H1 (cell line): ENCODE measurements around the gene BSDC1. TPM values are rescaled to one million over a fixed set of nuclear protein-coding genes. Genes with fewer than 3 reads are reported as not detected.
A peak's percentile ranks its signal among the peaks of the same experiment; 100 is the strongest.

Experiments used
- CTCF ChIA-PET: fragments of 300-600 bp; sonication (Branson Sonifier 250); formaldehyde crosslinking; loops from one replicate; lab custom pipeline; 2021; ENCODE audit not compliant: partially characterized antibody; lab: Charles Lee
- POLR2A ChIA-PET: fragments of 300-600 bp; sonication (Branson Sonifier 250); formaldehyde crosslinking; loops from one replicate; lab custom pipeline; 2021; ENCODE audit warnings: inconsistent platforms; ENCODE audit not compliant: partially characterized antibody; lab: Charles Lee
- DNase-seq, 2 experiments: peaks; one replicate each; pipeline versions ENCODE4 v3.0.0 to v3.0.0-alpha.2; 2010 to 2022; ENCODE audit warnings: low spot score in 2 of 2, low read depth in 1 of 2, mixed read lengths in 1 of 2
- FAIRE-seq: peaks from 2 replicates; lab custom pipeline; 2011; peaks lifted over from hg19 to GRCh38; lab: Jason Lieb, UNC
- H2AFZ ChIP-seq: 2 replicates; pipeline ENCODE4 v1.8.1; 2012; ENCODE audit warnings: low read length, inconsistent platforms
- H2AK5ac ChIP-seq: 2 replicates; pipeline ENCODE4 v1.6.1; 2013; ENCODE audit warnings: low read depth, low read length
- H2BK120ac ChIP-seq: replicated peaks from 2 replicates; pipeline ENCODE3; 2013; ENCODE audit warnings: low read depth, low read length, inconsistent platforms
- H2BK12ac ChIP-seq: 2 replicates; pipeline ENCODE4 v1.6.1; 2013; ENCODE audit warnings: low read depth, low read length
- H2BK15ac ChIP-seq: 2 replicates; pipeline ENCODE4 v1.6.1; 2013; ENCODE audit warnings: low read length
- H2BK20ac ChIP-seq: 2 replicates; pipeline ENCODE4 v1.6.1; 2013; ENCODE audit warnings: low read length
- H2BK5ac ChIP-seq: 2 replicates; pipeline ENCODE4 v1.6.1; 2013; ENCODE audit warnings: low read depth, low read length
- H3K14ac ChIP-seq: 2 replicates; pipeline ENCODE4 v1.6.1; 2013; ENCODE audit warnings: inconsistent platforms; ENCODE audit not compliant: insufficient read length
- H3K18ac ChIP-seq: 2 replicates; pipeline ENCODE4 v1.6.1; 2013; ENCODE audit warnings: low read length; ENCODE audit errors: extremely low read depth
- H3K23ac ChIP-seq: 2 replicates; pipeline ENCODE4 v1.6.1; 2013; ENCODE audit warnings: inconsistent platforms; ENCODE audit not compliant: insufficient read length
- H3K23me2 ChIP-seq: 2 replicates; pipeline ENCODE4 v1.6.1; 2013; ENCODE audit warnings: low read depth, low read length
- H3K27ac ChIP-seq: 2 replicates; pipeline ENCODE4 v1.6.1; 2011; ENCODE audit warnings: low read depth, low read length, inconsistent platforms
- H3K27me3 ChIP-seq, 4 experiments: replicated peaks in 1 of 4; 1 replicate in 1 of 4; 2 replicates in 3 of 4; pipeline versions ENCODE4 v1.6.1 to v1.8.1; 2011 to 2013; ENCODE audit warnings: low read length in 3 of 4, mild to moderate bottlenecking in 3 of 4, inconsistent platforms in 2 of 4, mixed read lengths in 2 of 4, moderate library complexity in 1 of 4; ENCODE audit not compliant: control insufficient read depth in 3 of 4, insufficient read depth in 3 of 4; ENCODE audit errors: extremely low read depth in 1 of 4
- H3K36me3 ChIP-seq, 4 experiments: 2 replicates each; pipeline versions ENCODE4 v1.6.1 to v1.8.1; 2011 to 2013; ENCODE audit warnings: mild to moderate bottlenecking in 4 of 4, low read length in 3 of 4, moderate library complexity in 2 of 4, control low read depth in 1 of 4, inconsistent platforms in 1 of 4; ENCODE audit not compliant: insufficient read depth in 4 of 4, control insufficient read depth in 2 of 4
- H3K4ac ChIP-seq: replicated peaks from 2 replicates; pipeline ENCODE3; 2013; ENCODE audit warnings: low read length, low read depth, mixed read lengths, inconsistent platforms; ENCODE audit not compliant: insufficient read length
- H3K4me1 ChIP-seq, 4 experiments: replicated peaks in 1 of 4; 1 replicate in 1 of 4; 2 replicates in 3 of 4; pipeline versions ENCODE4 v1.6.1 to v1.8.1; 2011 to 2013; ENCODE audit warnings: low read length in 3 of 4, inconsistent platforms in 2 of 4, mixed read lengths in 1 of 4; ENCODE audit not compliant: insufficient read depth in 4 of 4, control insufficient read depth in 3 of 4
- H3K4me2 ChIP-seq, 2 experiments: 2 replicates each; pipeline versions ENCODE4 v1.6.1 to v1.8.1; 2011 to 2013; ENCODE audit warnings: low read depth in 2 of 2, low read length in 2 of 2, control low read depth in 1 of 2, inconsistent platforms in 1 of 2, mild to moderate bottlenecking in 1 of 2; ENCODE audit not compliant: insufficient read depth in 1 of 2
- H3K4me3 ChIP-seq, 4 experiments: fragments of 200-600, 300-600 bp in 1 of 4; sonication (generic), shearing (Covaris generic), sonication (Bioruptor Twin) in 1 of 4; 2 replicates each; pipeline versions ENCODE4 v1.5.1 to v1.8.1; 2011 to 2016; ENCODE audit warnings: low read length in 4 of 4, low read depth in 3 of 4, control low read depth in 2 of 4, inconsistent platforms in 2 of 4, mild to moderate bottlenecking in 2 of 4, mixed read lengths in 1 of 4, moderate library complexity in 1 of 4; ENCODE audit not compliant: insufficient read depth in 2 of 4; ENCODE audit errors: extremely low read depth in 1 of 4
- H3K56ac ChIP-seq: replicated peaks from 2 replicates; pipeline ENCODE3; 2013; ENCODE audit warnings: low read depth, mild to moderate bottlenecking, mixed read lengths, low read length, inconsistent platforms; ENCODE audit not compliant: insufficient read length
- H3K79me1 ChIP-seq: 2 replicates; pipeline ENCODE4 v1.6.1; 2013; ENCODE audit warnings: low read depth, low read length, control low read depth
- H3K79me2 ChIP-seq, 2 experiments: 2 replicates each; pipeline versions ENCODE4 v1.6.1 to v1.8.1; 2012 to 2013; ENCODE audit warnings: low read length in 2 of 2, mild to moderate bottlenecking in 2 of 2, inconsistent platforms in 1 of 2; ENCODE audit not compliant: insufficient read depth in 2 of 2, control insufficient read depth in 1 of 2
- H3K9ac ChIP-seq, 4 experiments: replicated peaks in 1 of 4; 1 replicate in 1 of 4; 2 replicates in 3 of 4; pipeline versions ENCODE4 v1.6.1 to v1.8.1; 2011 to 2013; ENCODE audit warnings: low read depth in 3 of 4, low read length in 3 of 4, control low read depth in 2 of 4, mild to moderate bottlenecking in 2 of 4, moderate library complexity in 2 of 4, inconsistent platforms in 1 of 4; ENCODE audit errors: extremely low read depth in 1 of 4
- H3K9me3 ChIP-seq, 2 experiments: 2 replicates each; pipeline versions ENCODE4 v1.6.1 to v1.8.1; 2012 to 2013; ENCODE audit warnings: mild to moderate bottlenecking in 2 of 2, moderate library complexity in 2 of 2, control low read depth in 1 of 2, inconsistent platforms in 1 of 2, low read depth in 1 of 2, low read length in 1 of 2, mixed read lengths in 1 of 2; ENCODE audit not compliant: insufficient read depth in 2 of 2
- H4K20me1 ChIP-seq, 2 experiments: replicated peaks in 1 of 2; 2 replicates each; pipeline versions ENCODE3 to v1.8.1; 2011 to 2013; ENCODE audit warnings: inconsistent platforms in 2 of 2, low read length in 2 of 2, mild to moderate bottlenecking in 1 of 2; ENCODE audit not compliant: insufficient read depth in 2 of 2, control insufficient read depth in 1 of 2
- H4K5ac ChIP-seq: 2 replicates; pipeline ENCODE4 v1.6.1; 2013; ENCODE audit warnings: low read length, low read depth, mixed read lengths, inconsistent platforms; ENCODE audit not compliant: insufficient read length
- H4K8ac ChIP-seq: 2 replicates; pipeline ENCODE4 v1.8.0; 2013; ENCODE audit warnings: mild to moderate bottlenecking, moderate library complexity, low read length, inconsistent platforms; ENCODE audit not compliant: insufficient read depth; ENCODE audit errors: extremely low read depth
- H4K91ac ChIP-seq: replicated peaks from 2 replicates; pipeline ENCODE3; 2013; ENCODE audit warnings: low read length, mixed read lengths, inconsistent platforms; ENCODE audit not compliant: insufficient read length
- ASH2L ChIP-seq: fragments of 200-600, 300-600 bp; sonication (generic); IDR thresholded peaks from one replicate; pipeline ENCODE4 v1.7.1; 2017; ENCODE audit warnings: low read length
- ATF3 ChIP-seq: IDR thresholded peaks from 2 replicates; pipeline ENCODE4 v1.6.1; 2011; ENCODE audit warnings: low read depth, mild to moderate bottlenecking, low read length; ENCODE audit not compliant: insufficient read depth
- CBX8 ChIP-seq: fragments of 300-800, 300-1000 bp; sonication (generic); IDR thresholded peaks from 2 replicates; pipeline ENCODE4 v1.7.1; 2016; ENCODE audit warnings: low read depth, low read length, borderline replicate concordance
- CHD2 ChIP-seq: IDR thresholded peaks from 2 replicates; pipeline ENCODE4 v1.6.1; 2012; ENCODE audit warnings: low read length, improper control_type of control experiment
- GABPA ChIP-seq: IDR thresholded peaks from 2 replicates; pipeline ENCODE4 v1.6.1; 2011; ENCODE audit warnings: mild to moderate bottlenecking, low read length, moderate library complexity, borderline replicate concordance; ENCODE audit not compliant: insufficient read depth
- HDAC2 ChIP-seq, 2 experiments: fragments of 300-600 bp in 1 of 2; sonication (generic) in 1 of 2; IDR thresholded peaks; 2 replicates each; pipeline ENCODE4 v1.6.1; 2011 to 2012; ENCODE audit warnings: low read depth in 2 of 2, low read length in 2 of 2, mild to moderate bottlenecking in 2 of 2, moderate library complexity in 2 of 2, borderline replicate concordance in 1 of 2, inconsistent platforms in 1 of 2
- RXRA ChIP-seq: IDR thresholded peaks from 2 replicates; pipeline ENCODE4 v1.6.1; 2011; ENCODE audit warnings: low read depth, mild to moderate bottlenecking, low read length, moderate library complexity; ENCODE audit not compliant: insufficient read depth
- SAP30 ChIP-seq: fragments of 300-600 bp; sonication (generic); IDR thresholded peaks from 2 replicates; pipeline ENCODE4 v1.7.1; 2012; ENCODE audit warnings: low read length, moderate library complexity, mild to moderate bottlenecking, inconsistent platforms; ENCODE audit not compliant: insufficient read depth, insufficient replicate concordance
- YY1 ChIP-seq: IDR thresholded peaks from 2 replicates; pipeline ENCODE4 v1.6.1; 2011; ENCODE audit warnings: low read depth, mild to moderate bottlenecking, low read length
- ZNF274 ChIP-seq: IDR thresholded peaks from 2 replicates; pipeline ENCODE4 v1.7.0; 2012; ENCODE audit warnings: low read length, borderline replicate concordance; ENCODE audit errors: extremely low read depth
- WGBS, 2 experiments: shearing (Covaris generic) in 1 of 2; methylation state at CpG; one replicate each; pipeline versions ENCODE4 v1.1.6 to v1.1.7; 2013 to 2015; ENCODE audit warnings: low lambda C conversion rate in 2 of 2, mixed read lengths in 2 of 2, inconsistent platforms in 1 of 2, low coverage in 1 of 2, missing lambda C conversion rate in 1 of 2; ENCODE audit not compliant: insufficient replicate concordance in 2 of 2, insufficient coverage in 1 of 2, insufficient read length in 1 of 2; ENCODE audit errors: extremely low coverage in 1 of 2, missing lambda C conversion rate in 1 of 2; 5-methylcytosine and 5-hydroxymethylcytosine counted together
- polyA plus RNA-seq, 7 experiments: library from polyadenylated mRNA; depleted of rRNA in 3 of 7; stranded (reverse) in 5 of 7; unstranded in 2 of 7; fragments of >200 nt in 5 of 7; fragments of 200-250 nt in 2 of 7; gene quantifications; 1 replicate in 5 of 7; 2 replicates in 1 of 7; 4 replicates in 1 of 7; pipeline versions ENCODE4 v1.2.1 to v1.2.3, GENCODE V29; 2011 to 2013; ENCODE audit warnings: missing spikeins in 2 of 7, mixed read lengths in 2 of 7
- total RNA-seq: library from RNA; stranded (reverse); fragmentation: NEBNext Ultra II Directional; extraction: Animal tissue kit (Norgen Biotek cat#: 25700); gene quantifications from 2 replicates; pipeline ENCODE4 v1.2.1, GENCODE V29; 2021

BSDC1 gene
- total and polyA plus RNA-seq, 2 of the 8 experiments (the other 6 are each of a cell fraction or from before 2014, with no cell fraction given) = 24.8 to 40.7 TPM

- 64% methylated on average over 17 of the region's 17 CpGs; no CpG with 5 or more reads in 1 of the 2 experiments for WGBS, 2 experiments
- DNase-seq (no peak), FAIRE-seq (no peak)
- Histone ChIP-seq H4K5ac (no peak within 1 kb of the TSS), H3K9me3 (no peaks in the 10 kb centered on the region; a peak in 1 of 4 replicates), H3K23ac (no peak within 1 kb of the TSS), H3K79me1 (no peaks in the 10 kb centered on the region), H3K27me3 (peaks cover 3 to 20% (median 14%) of the 10 kb centered on the region in 4 experiments), H3K56ac (no peak within 1 kb of the TSS), H2BK5ac (no peak within 1 kb of the TSS), H4K20me1 (peaks cover 0 to 6% of the 10 kb centered on the region in 2 experiments), H3K14ac (no peak within 1 kb of the TSS), H2AFZ (no peak within 1 kb of the TSS), H2BK12ac (no peak within 1 kb of the TSS), H3K79me2 (no peaks in the 10 kb centered on the region), H3K18ac (peak within 1 kb of the TSS; percentile 48), H4K91ac (no peak within 1 kb of the TSS), H2BK15ac (no peak within 1 kb of the TSS), H3K36me3 (peaks cover 5 to 31% (median 16%) of the 10 kb centered on the region in 4 experiments; a peak in 7 of 8 replicates), H3K4me3 (peak within 1 kb of the TSS; percentile 11 to 53 (median 26)), H3K4me1 (peaks cover 0 to 3% (median 1%) of the 10 kb centered on the region in 4 experiments; a peak in 4 of 7 replicates), H3K9ac (peak within 1 kb of the TSS in 3 of 4 experiments; percentile 19 to 51 (median 20); a peak in 4 of 7 replicates), H3K4me2 (peak within 1 kb of the TSS; percentile 49 to 68; a peak in 3 of 4 replicates), H3K27ac (no peak within 1 kb of the TSS), H4K8ac (peak within 1 kb of the TSS; percentile 79), H2BK20ac (no peak within 1 kb of the TSS), H2BK120ac (no peak within 1 kb of the TSS), H3K23me2 (peaks cover 9% of the 10 kb centered on the region; the same call in 1 of the 2 replicates), H2AK5ac (no peak within 1 kb of the TSS), H3K4ac (no peak within 1 kb of the TSS)
- POLR2A ChIA-PET = interaction anchor here (1.0 to 6.8 kb wide), 11 partner anchors 9 to 167 kb away, joined by 3 to 68 read pairs (median 5); partner anchors contain the start of genes BSDC1 and MARCKSL1
- CTCF ChIA-PET = interaction anchor here (1.3 to 1.9 kb wide), 4 partner anchors 9 to 157 kb away, joined by 3 to 6 read pairs (median 4); partner anchors contain the start of gene IQCC
- TF ChIP-seq CHD2 (no peak), ASH2L (no peak), SAP30 (no peak), YY1 (no peak), HDAC2 (IDR thresholded peaks at IDR 0.05; ENCODE audit: borderline replicate concordance in 1 of 2, low read depth in 2 of 2, low read length in 2 of 2) (no peak), ATF3 (no peak), CBX8 (no peak), RXRA (no peak), GABPA (no peak), ZNF274 (no peak)
Observed at GRCh38 chr1:32362474-32363313, 31.5 kb downstream of the BSDC1 start, which contains the start of the genes FAM229A and TSSK3. Gene FAM229A, minus strand, starts transcription at chr1:32362485. Its CDS starts 394 bp downstream, at chr1:32362091. Gene TSSK3, plus strand, starts transcription at chr1:32362539. Its CDS starts 163 bp downstream, at chr1:32362702.
